ENCODE measurements around the gene ZNF44.
"Not testable (repeated sequence)": the region's sequence is repeated elsewhere in the genome, so short reads cannot be mapped to it uniquely, and the experiment has no call there.

ZNF44 gene

GRCh38 chr19:12318782-12319413, 24.2 kb upstream of the ZNF44 start:
- peak in 1 of 2 donors; percentile 3 for DNase-seq (ENCODE audit: low read depth in 2 of 2)
- no peak overlapping the region for H3K4me3 ChIP-seq (replicated peaks in 1 of 2; ENCODE audit: low read depth in 2 of 2, low read length in 2 of 2)
- no peak for TF ChIP-seq CTCF (IDR thresholded peaks at IDR 0.05; ENCODE audit: low read depth, low read length)

- TF ChIP-seq CTCF (IDR thresholded peaks at IDR 0.05; ENCODE audit: low read depth, low read length), result no peak
- no peak overlapping the region for H3K4me3 ChIP-seq (replicated peaks in 1 of 2; ENCODE audit: low read depth in 2 of 2, low read length in 2 of 2)
- DNase-seq (ENCODE audit: low read depth in 2 of 2), result no peak
Observed at GRCh38 chr19:12314553-12314952, 19.9 kb upstream of the ZNF44 start.

GRCh38 chr19:12308891-12309290, 14.2 kb upstream of the ZNF44 start:
- H3K4me3 ChIP-seq (replicated peaks in 1 of 2; ENCODE audit: low read depth in 2 of 2, low read length in 2 of 2); DNase-seq (ENCODE audit: low read depth in 2 of 2): not testable (repeated sequence)

GRCh38 chr19:12295191-12295590, 508 bp upstream of the ZNF44 start:
- H3K4me3 ChIP-seq (replicated peaks in 1 of 2; ENCODE audit: low read depth in 2 of 2, low read length in 2 of 2), result peak overlapping the region; percentile 75 to 90
- no peak for TF ChIP-seq CTCF (IDR thresholded peaks at IDR 0.05; ENCODE audit: low read depth, low read length)
- no peak for DNase-seq (ENCODE audit: low read depth in 2 of 2)

- peak; percentile 58 to 70 for DNase-seq (ENCODE audit: low read depth in 2 of 2)
- TF ChIP-seq CTCF (IDR thresholded peaks at IDR 0.05; ENCODE audit: low read depth, low read length), result no peak
- H3K4me3 ChIP-seq (replicated peaks in 1 of 2; ENCODE audit: low read depth in 2 of 2, low read length in 2 of 2), result peak overlapping the region; percentile 75 to 90
Observed at GRCh38 chr19:12293777-12294248, 870 bp downstream of the ZNF44 start.

GRCh38 chr19:12289790-12290065, 5.0 kb downstream of the ZNF44 start:
- no peak overlapping the region for H3K4me3 ChIP-seq (replicated peaks in 1 of 2; ENCODE audit: low read depth in 2 of 2, low read length in 2 of 2)
- TF ChIP-seq CTCF (IDR thresholded peaks at IDR 0.05; ENCODE audit: low read depth, low read length), result no peak
- DNase-seq (ENCODE audit: low read depth in 2 of 2), result no peak

- DNase-seq (ENCODE audit: low read depth in 2 of 2), result no peak
- no peak for TF ChIP-seq CTCF (IDR thresholded peaks at IDR 0.05; ENCODE audit: low read depth, low read length)
- H3K4me3 ChIP-seq (replicated peaks in 1 of 2; ENCODE audit: low read depth in 2 of 2, low read length in 2 of 2), result no peak overlapping the region
Observed at GRCh38 chr19:12287958-12288500, 6.7 kb downstream of the ZNF44 start.

Measured in cardiac fibroblast (primary cell).